Right lung (tissue), 5 donors: ENCODE data around the gene ABCD3. TPM values are rescaled to one million over a fixed set of nuclear protein-coding genes. Genes with fewer than 3 reads are reported as not detected.

ENCODE experiments used
- DNase-seq, 2 donors: peaks; one replicate each; pipeline ENCODE4 v3.0.0-alpha.2; 2013
- polyA plus RNA-seq, 5 donors: library from polyadenylated mRNA; unstranded; fragments of 120-200 nt; gene quantifications; one replicate each; pipeline versions ENCODE4 v1.2.1 to v1.2.3, GENCODE V29; 2013; ENCODE audit warnings: inconsistent platforms in 1 of 5, low replicate concordance in 1 of 5; ENCODE audit not compliant: insufficient read length in 5 of 5, insufficient read depth in 1 of 5

Gene ABCD3
- polyA plus RNA-seq, 5 donors: 37.1 to 49.2 (median 47.7) TPM

GRCh38 chr1:94522304-94522703 lies 104.1 kb downstream of the ABCD3 start:
- peak in 1 of 2 donors; percentile 35 for DNase-seq

GRCh38 chr1:94524531-94524930 lies 106.3 kb downstream of the ABCD3 start:
- no peak for DNase-seq

GRCh38 chr1:94526152-94526980 lies 108.2 kb downstream of the ABCD3 start:
- DNase-seq: no peak

GRCh38 chr1:94527447-94528031 lies 109.3 kb downstream of the ABCD3 start:
- no peak for DNase-seq

GRCh38 chr1:94528299-94528698 lies 110.1 kb downstream of the ABCD3 start:
- no peak for DNase-seq

GRCh38 chr1:94528826-94529225 lies 110.6 kb downstream of the ABCD3 start:
- DNase-seq: no peak

GRCh38 chr1:94529416-94529815 lies 111.2 kb downstream of the ABCD3 start:
- DNase-seq: no peak

- DNase-seq: no peak
Observed at GRCh38 chr1:94530373-94530878, 112.2 kb downstream of the ABCD3 start.

GRCh38 chr1:94531664-94532063 lies 113.5 kb downstream of the ABCD3 start:
- no peak for DNase-seq

GRCh38 chr1:94532077-94532476 lies 113.9 kb downstream of the ABCD3 start:
- DNase-seq: no peak

GRCh38 chr1:94535095-94535494 lies 116.9 kb downstream of the ABCD3 start:
- no peak for DNase-seq

GRCh38 chr1:94535879-94536278 lies 117.7 kb downstream of the ABCD3 start:
- no peak for DNase-seq

- DNase-seq: no peak
Observed at GRCh38 chr1:94537254-94537653, 119.1 kb downstream of the ABCD3 start.

GRCh38 chr1:94538243-94538827 lies 120.1 kb downstream of the ABCD3 start:
- no peak for DNase-seq

GRCh38 chr1:94539496-94539895 lies 121.3 kb downstream of the ABCD3 start:
- no peak for DNase-seq

- DNase-seq: no peak
Observed at GRCh38 chr1:94540440-94541245, 122.5 kb downstream of the ABCD3 start.

- DNase-seq: peak; percentile 66 to 67
Observed at GRCh38 chr1:94541246-94542087, 123.3 kb downstream of the ABCD3 start, which contains the start of gene F3. TSS of gene F3 (minus strand) at chr1:94541759. CDS start at chr1:94541636, 123 bp downstream.

- no peak for DNase-seq
Observed at GRCh38 chr1:94542088-94542870, 124.1 kb downstream of the ABCD3 start.

GRCh38 chr1:94543001-94543400 lies 124.8 kb downstream of the ABCD3 start:
- no peak for DNase-seq
